Pancreas (tissue), 10 donors: ENCODE data around the gene BAHD1. TPM values are rescaled to one million over a fixed set of nuclear protein-coding genes. Genes with fewer than 3 reads are reported as not detected.

ENCODE experiments used
- ATAC-seq, 4 donors: fragments of 200-7000 bp; cut with Tn5 transposase; one replicate each; pipeline versions ENCODE4 v1.8.0 to v1.9.1; 2020; ENCODE audit warnings: mild to moderate bottlenecking in 4 of 4, moderate library complexity in 4 of 4
- DNase-seq, 6 donors: peaks; one replicate each; pipeline ENCODE4 v3.0.0-alpha.2; 2020
- FAIRE-seq: peaks from 2 replicates; lab custom pipeline; 2012; peaks lifted over from hg19 to GRCh38; lab: Jason Lieb, UNC
- H3K27ac ChIP-seq, 4 donors: fragments of 200-600 bp; sonication (generic); 1 replicate in 3 of 4; 2 replicates in 1 of 4; pipeline versions ENCODE4 v1.5.0 to v1.8.0; 2020
- H3K27me3 ChIP-seq, 4 donors: fragments of 200-600 bp; one replicate each; pipeline ENCODE4 v1.8.0; 2021
- H3K36me3 ChIP-seq, 3 donors: fragments of 200-600 bp; sonication (generic) in 1 of 3; one replicate each; pipeline versions ENCODE4 v1.5.0 to v1.8.0; 2020 to 2021
- H3K4me1 ChIP-seq, 3 donors: fragments of 200-600 bp; one replicate each; pipeline ENCODE4 v1.8.0; 2021
- H3K4me3 ChIP-seq, 4 donors: fragments of 200-600 bp; sonication (generic) in 2 of 4; one replicate each; pipeline versions ENCODE4 v1.5.0 to v1.8.0; 2020 to 2021
- H3K9me3 ChIP-seq, 4 donors: fragments of 200-600 bp; one replicate each; pipeline ENCODE4 v1.8.0; 2021
- WGBS, 2 donors: extraction: QIAGEN DNeasy Blood & Tissue Kit; methylation state at CpG; one replicate each; pipeline ENCODE4 v1.1.7; 2013; 5-methylcytosine and 5-hydroxymethylcytosine counted together
- intact Hi-C, 3 donors: fragments of 100-400 bp; cut with DNase I; formaldehyde crosslinking; loops; one replicate each; pipeline versions ENCODE4 v1.11.1 to v1.14.2; 2022
- polyA plus RNA-seq, 2 donors: library from polyadenylated mRNA; stranded (reverse); fragments of 200-250 nt; gene quantifications; one replicate each; pipeline ENCODE4 v1.2.3, GENCODE V29; 2013
- total RNA-seq, 6 donors: library from RNA; stranded (reverse); fragmentation: NEBNext Ultra II Directional in 4 of 6; extraction: Animal tissue kit (Norgen Biotek cat#: 25700) in 4 of 6; gene quantifications; one replicate each; pipeline versions ENCODE4 v1.2.1 to v1.2.4, GENCODE V29; 2021 to 2023
- TF ChIP-seq, protein P1 (sequence below), 4 donors: fragments of 200-600 bp; sonication (generic) in 3 of 4; IDR thresholded peaks; one replicate each; pipeline versions ENCODE4 v1.5.0 to v1.8.0; 2021; ENCODE audit warnings: antibody characterized with exemption in 4 of 4
- donor health status: healthy with polysubstance abuse.
- donor health status: DM: no; HTN: no; CAD: no; lungs with moderate emphysema.
- donor health status: DM: no; HTN: no; CAD: no.
- donor health status: control.
- donor health status: control.
- donor health status: Bipolar disorder and iron deficiency.
- donor health status: DM: yes; HTN: yes; CAD: no.
- donor health status: DM: no; HTN: no; CAD: no.
- donor health status: DM: no; HTN: no; CAD: no.
- donor health status: DM: yes; HTN: yes; CAD: no.

Gene BAHD1
- total and polyA plus RNA-seq, 8 donors = 8.0 to 16.3 (median 10.7) TPM

DNA sequence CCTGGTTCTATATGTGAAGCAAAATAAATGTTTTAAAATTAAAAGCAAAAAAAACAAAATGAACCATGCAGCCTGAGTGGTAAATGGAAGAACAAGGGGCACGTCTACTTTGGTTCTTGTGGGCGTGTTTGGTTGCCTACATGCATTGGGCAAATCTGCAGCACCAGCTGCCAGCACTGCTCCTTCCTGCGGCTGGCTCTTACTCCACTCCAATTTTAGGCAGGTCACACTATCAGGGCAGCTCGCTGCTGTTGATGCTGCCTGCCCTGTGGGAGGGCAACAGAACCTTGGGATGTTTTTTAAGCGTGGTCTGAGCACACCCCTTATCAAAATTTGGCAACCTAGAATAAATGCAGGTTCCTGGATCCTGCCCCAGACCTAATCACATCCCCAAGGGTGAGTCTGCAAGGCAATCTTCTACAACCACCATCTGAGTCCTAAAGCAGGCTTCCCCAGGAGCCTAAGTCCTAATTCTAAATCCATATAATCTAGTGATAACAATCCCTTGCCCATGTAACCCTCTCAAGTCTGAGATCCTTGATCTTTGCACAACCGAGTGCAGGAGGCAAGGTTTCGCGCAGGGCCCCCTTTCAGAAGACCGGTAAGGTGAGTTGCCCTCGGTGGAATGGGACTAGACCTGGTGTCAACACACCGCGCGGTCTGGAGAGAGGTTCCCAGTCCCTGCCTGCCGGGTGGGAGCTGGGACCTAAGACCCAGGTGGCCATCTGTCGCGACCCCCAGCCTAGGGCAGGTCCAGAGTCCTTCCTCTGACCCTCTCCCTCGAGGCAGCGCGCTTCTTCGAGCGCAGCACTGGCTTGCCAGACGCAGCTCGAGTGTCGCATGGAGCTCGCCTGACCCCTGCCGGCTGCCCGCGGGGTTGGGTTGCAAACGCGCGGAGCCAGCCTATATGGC is 19.3 kb upstream of the BAHD1 start:
- intact Hi-C loops = loop anchor here in 2 of 3 donors (5.0 to 10.0 kb wide), 3 partner anchors 74 to 137 kb away; partner anchors contain the start of genes ANKRD63 (in 1 of the 2) and CCDC9B (in 1 of the 2)
- peak overlapping the region in 3 of 4 donors; percentile 59 to 84 (median 81) for H3K27ac ChIP-seq
- WGBS, 2 donors = 6 to 8% methylated on average over 27 to 31 of the region's 31 CpGs
- TF ChIP-seq, protein P1, sequence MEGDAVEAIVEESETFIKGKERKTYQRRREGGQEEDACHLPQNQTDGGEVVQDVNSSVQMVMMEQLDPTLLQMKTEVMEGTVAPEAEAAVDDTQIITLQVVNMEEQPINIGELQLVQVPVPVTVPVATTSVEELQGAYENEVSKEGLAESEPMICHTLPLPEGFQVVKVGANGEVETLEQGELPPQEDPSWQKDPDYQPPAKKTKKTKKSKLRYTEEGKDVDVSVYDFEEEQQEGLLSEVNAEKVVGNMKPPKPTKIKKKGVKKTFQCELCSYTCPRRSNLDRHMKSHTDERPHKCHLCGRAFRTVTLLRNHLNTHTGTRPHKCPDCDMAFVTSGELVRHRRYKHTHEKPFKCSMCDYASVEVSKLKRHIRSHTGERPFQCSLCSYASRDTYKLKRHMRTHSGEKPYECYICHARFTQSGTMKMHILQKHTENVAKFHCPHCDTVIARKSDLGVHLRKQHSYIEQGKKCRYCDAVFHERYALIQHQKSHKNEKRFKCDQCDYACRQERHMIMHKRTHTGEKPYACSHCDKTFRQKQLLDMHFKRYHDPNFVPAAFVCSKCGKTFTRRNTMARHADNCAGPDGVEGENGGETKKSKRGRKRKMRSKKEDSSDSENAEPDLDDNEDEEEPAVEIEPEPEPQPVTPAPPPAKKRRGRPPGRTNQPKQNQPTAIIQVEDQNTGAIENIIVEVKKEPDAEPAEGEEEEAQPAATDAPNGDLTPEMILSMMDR (IDR thresholded peaks at IDR 0.05) = peak; percentile 88 to 91 (median 88)
- DNase-seq (peak; percentile 68 to 94 (median 82)), FAIRE-seq (no peak), ATAC-seq (peak; percentile 83 to 93 (median 86))
- H3K9me3 ChIP-seq = no peaks in the 10 kb centered on the region
- peaks cover 21 to 22% (median 22%) of the 10 kb centered on the region in 3 donors for H3K4me1 ChIP-seq
- no peaks in the 10 kb centered on the region for H3K27me3 ChIP-seq
- peaks cover 0 to 3% (median 0%) of the 10 kb centered on the region in 3 donors for H3K36me3 ChIP-seq
- peak overlapping the region in 1 of 4 donors; percentile 3 for H3K4me3 ChIP-seq

GRCh38 chr15:40424483-40425115 is 16.2 kb upstream of the BAHD1 start:
- Histone ChIP-seq H3K36me3 (no peaks in the 10 kb centered on the region), H3K27me3 (no peaks in the 10 kb centered on the region), H3K27ac (no peak overlapping the region), H3K4me1 (peaks cover 22 to 26% (median 22%) of the 10 kb centered on the region in 3 donors), H3K4me3 (no peak overlapping the region), H3K9me3 (no peaks in the 10 kb centered on the region)
- ATAC-seq = no peak
- WGBS, 2 donors = 86 to 87% methylated on average over 6 of the region's 6 CpGs
- intact Hi-C loops = loop anchor here in 2 of 3 donors (5.0 to 10.0 kb wide), 4 partner anchors 77 to 147 kb away; partner anchors contain the start of genes ANKRD63 (in 1 of the 2) and CCDC9B (in 1 of the 2)
- TF ChIP-seq, protein P1 (IDR thresholded peaks at IDR 0.05) = no peak
- no peak for FAIRE-seq
- DNase-seq = no peak

GRCh38 chr15:40425681-40426080 is 15.1 kb upstream of the BAHD1 start:
- no peak overlapping the region for H3K4me3 ChIP-seq
- no peaks in the 10 kb centered on the region for H3K36me3 ChIP-seq
- TF ChIP-seq, protein P1 (IDR thresholded peaks at IDR 0.05) = no peak
- 92 to 97% methylated on average over 5 of the region's 5 CpGs for WGBS, 2 donors
- no peak overlapping the region for H3K27ac ChIP-seq
- DNase-seq (no peak), ATAC-seq (no peak), FAIRE-seq (no peak)
- peaks cover 12 to 17% (median 12%) of the 10 kb centered on the region in 3 donors for H3K4me1 ChIP-seq
- intact Hi-C loops = loop anchor here in 2 of 3 donors (5.0 to 10.0 kb wide), 3 partner anchors 81 to 148 kb away; partner anchors contain the start of genes ANKRD63 (in 1 of the 2) and CCDC9B (in 1 of the 2)
- H3K9me3 ChIP-seq = no peaks in the 10 kb centered on the region
- no peaks in the 10 kb centered on the region for H3K27me3 ChIP-seq

GRCh38 chr15:40427188-40427587 is 13.6 kb upstream of the BAHD1 start:
- no peak for DNase-seq
- H3K9me3 ChIP-seq = no peaks in the 10 kb centered on the region
- 37 to 50% methylated on average over 9 of the region's 9 CpGs for WGBS, 2 donors
- peak in 2 of 4 donors; percentile 29 to 39 for ATAC-seq
- no peak overlapping the region for H3K27ac ChIP-seq
- no peaks in the 10 kb centered on the region for H3K27me3 ChIP-seq
- no peaks in the 10 kb centered on the region for H3K36me3 ChIP-seq
- TF ChIP-seq, protein P1 (IDR thresholded peaks at IDR 0.05) = no peak
- no peak for FAIRE-seq
- peaks cover 0 to 5% (median 0%) of the 10 kb centered on the region in 3 donors for H3K4me1 ChIP-seq
- H3K4me3 ChIP-seq = no peak overlapping the region
- intact Hi-C loops = loop anchor here in 2 of 3 donors (5.0 to 10.0 kb wide), 3 partner anchors 82 to 150 kb away; partner anchors contain the start of genes ANKRD63 (in 1 of the 2) and CCDC9B (in 1 of the 2)
